GM19239 (cell line): ENCODE measurements around the gene ADGRG7.
"Not testable (repeated sequence)": the region's sequence is repeated elsewhere in the genome, so short reads cannot be mapped to it uniquely, and the experiment has no call there.

Experiments
- DNase-seq: peaks from one replicate; pipeline ENCODE4 v3.0.0; 2011; ENCODE audit warnings: low spot score; ENCODE audit not compliant: insufficient read length
- FAIRE-seq: peaks from 2 replicates; lab custom pipeline; 2011; peaks lifted over from hg19 to GRCh38; lab: Jason Lieb, UNC

ADGRG7 gene

DNA sequence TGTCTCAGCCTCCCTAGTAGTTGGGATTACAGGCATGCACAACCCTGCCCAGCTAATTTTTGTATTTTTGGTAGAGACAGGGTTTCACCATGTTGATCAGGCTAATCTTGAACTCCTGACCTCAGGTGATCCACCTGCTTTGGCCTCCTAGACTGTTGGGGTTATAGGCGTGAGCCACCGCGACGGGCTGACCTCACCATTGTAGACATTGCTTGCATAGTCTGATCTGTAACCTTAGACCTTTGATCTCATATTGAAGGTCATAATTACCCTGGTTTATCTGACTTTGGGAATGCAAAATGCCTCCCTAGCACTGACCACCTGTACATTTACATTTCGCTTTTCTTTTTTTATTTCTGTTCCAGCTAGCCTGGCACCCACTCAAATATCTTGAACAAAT is 31.2 kb downstream of the ADGRG7 start:
- no peak for FAIRE-seq
- no peak for DNase-seq

DNA sequence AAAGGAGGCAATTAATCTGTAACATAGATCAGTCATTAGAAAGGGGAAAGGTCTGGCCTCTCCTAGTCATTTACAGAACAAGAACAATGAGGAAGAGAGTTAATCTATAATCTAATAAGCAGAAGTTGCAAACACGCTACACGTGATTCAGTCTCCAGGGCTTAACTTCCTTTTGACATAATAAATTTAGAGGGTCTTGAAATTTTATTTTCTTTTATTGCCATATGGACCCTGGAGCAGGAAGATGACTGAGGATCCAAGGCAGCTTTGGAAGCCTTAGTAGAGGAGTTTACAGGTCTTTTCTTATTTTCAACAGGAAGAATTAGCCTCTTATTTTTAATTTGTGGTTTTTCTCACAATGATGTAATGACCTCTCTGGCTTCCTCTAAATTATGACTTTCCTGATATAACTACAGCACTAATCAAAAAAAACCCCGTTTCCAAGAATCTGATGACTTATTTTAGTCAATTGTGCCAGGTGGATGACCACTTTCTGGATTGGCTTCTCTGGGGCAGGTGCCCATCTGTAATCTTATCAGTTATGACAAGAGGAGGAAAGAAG is 32.2 kb downstream of the ADGRG7 start:
- FAIRE-seq (peak; percentile 96), DNase-seq (no peak)

DNA sequence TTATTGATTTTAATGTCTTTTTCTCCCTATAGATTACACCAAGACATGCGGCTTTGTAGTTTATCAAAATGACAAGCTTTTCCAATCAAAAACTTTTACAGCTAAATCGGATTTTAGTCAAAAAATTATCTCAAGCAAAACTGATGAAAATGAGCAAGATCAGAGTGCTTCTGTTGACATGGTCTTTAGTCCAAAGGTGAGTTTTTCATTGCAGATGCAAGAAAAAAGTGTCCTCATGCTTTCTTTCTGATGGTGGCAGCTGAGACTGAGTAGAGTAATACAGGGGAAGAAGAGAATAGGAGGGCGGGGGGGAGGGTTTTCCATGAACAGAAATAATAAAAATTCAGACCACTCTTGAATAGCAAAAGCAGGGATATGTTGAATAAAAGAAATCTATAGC is 36.5 kb downstream of the ADGRG7 start:
- FAIRE-seq (no peak), DNase-seq (no peak)

DNA sequence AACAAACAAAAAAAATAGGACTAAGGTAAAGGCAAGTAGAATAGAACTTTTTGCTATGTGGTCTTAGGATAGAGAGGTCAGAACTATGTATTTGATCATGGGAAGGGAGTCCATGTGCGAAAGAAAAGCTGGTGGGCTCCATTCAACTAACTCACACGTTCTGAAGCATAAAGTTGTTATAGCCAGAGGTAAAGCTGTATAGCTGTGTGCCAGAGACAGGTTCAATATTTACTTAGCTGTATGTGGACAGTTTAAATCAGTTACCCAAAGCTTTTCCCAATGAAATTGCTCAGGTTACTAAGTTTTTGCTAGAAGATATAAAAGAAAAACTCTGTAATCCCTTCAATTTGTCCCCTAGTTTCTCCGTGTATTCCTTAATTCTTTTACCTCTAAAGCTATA is 37.8 kb downstream of the ADGRG7 start:
- FAIRE-seq (no peak), DNase-seq (no peak)

DNA sequence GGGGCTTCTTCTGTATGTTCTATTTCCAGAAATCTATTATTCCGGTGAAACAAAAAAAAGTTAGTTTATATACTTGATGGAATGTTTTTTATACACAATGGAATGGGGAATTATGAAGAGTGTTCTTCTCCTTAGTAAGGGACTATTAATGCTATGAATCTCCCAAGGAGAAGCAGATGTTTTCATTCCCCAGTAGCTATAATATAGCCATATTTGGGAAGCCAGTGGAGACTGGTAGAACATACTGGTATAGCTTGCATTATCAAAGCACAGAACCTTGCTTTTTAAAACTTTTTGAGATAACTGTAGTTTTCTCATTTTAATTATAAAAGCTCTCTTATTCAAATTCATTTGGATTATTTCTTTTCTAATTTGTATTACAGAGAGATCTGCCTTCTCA is 38.3 kb downstream of the ADGRG7 start:
- no peak for FAIRE-seq
- no peak for DNase-seq

DNA sequence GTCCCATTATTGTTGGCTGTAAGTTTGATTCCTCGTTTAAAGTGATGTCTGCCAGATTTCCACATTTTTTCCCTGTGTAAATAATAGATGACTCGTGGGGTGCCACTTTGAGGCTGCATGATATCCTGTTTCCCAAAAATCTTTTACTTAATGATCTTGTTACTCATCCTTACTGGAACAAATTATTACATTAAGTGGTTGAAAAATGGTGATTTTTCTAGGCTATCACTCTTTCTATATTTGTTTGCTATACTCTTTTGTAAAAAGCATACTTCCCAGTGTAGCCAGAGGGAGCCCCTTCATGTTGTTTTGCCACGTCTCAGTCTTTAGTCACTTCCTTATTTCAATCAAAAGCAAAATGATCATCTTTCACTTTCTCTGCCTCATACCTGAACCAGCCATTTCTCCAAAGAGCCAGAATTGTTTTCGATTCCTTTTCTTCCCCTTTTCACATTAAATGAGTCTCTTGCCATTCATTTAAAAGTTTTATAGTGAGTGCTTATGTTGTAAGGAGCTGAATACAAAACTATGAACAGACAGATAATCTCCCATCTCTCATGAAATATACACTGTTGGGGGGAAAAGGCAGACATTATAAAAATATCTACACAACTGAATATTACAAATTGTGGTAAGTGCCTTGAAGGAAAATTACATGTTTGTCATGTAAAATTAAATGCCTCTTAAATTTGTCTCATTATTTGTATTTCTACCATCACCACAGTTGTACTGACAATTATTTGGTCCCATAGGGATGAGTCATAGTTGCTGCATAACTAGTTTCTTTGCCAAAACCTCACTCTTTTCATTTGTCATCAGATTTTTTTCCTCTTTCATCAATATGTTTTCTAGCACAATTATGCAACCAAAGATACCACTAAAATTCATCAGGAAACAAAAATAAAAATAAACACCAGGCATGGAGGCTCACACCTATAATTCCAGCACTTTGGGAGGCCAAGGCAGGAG is 41.5 kb downstream of the ADGRG7 start:
- DNase-seq (peak; percentile 27), FAIRE-seq (peak; percentile 98)

DNA sequence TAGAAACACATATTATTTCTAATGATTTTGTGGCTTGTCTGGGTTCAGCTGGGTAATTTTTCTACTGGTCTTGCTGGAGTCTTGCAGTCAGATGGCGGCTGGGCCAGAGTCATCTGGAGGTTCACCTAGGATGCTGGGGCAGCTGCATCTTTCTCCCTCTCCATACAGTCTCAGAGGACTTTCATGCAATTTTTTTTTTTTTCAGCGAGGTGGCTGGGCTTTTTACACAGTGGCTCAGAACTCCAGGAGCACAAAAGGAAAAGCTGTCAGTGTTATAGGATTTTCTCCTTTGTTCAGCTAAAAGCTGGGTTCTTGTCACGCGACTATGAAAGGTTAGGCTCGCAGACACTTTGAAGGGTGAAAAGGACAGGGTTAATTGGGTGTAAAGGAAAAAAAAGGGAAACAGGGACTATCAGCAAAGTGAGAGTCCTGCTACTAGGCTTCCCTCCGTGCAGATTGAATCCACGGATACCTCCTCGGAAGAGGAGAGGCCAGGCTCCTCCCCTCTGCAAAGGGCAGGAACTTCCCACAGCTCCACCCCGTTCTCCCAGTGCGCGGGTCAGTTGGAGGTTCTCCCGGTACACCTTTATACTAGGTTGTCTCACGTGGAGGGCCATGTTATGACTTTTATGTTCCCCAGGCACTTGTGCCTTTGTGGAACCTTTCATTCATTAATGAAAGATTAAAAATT is 44.3 kb downstream of the ADGRG7 start:
- no peak for DNase-seq
- no peak for FAIRE-seq

DNA sequence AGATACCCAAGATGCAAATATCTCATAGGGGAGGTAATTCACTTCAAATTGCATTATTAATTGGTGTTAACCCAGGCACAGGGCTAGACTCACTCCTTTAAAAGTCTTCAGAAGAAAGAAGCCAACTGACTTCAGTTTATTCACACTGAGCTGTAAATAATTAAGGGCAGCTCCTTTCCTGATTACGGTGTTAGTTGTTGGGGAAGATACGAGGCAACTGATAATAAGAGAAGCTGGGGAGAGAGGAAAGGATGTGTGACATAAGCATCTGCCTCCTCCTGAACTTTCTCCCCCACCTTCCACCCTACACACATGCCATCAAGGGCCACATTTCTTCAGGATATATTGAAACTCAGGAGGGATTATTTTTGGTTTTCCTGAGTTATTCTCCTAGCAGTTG is 47.5 kb downstream of the ADGRG7 start:
- FAIRE-seq, result no peak
- no peak for DNase-seq

DNA sequence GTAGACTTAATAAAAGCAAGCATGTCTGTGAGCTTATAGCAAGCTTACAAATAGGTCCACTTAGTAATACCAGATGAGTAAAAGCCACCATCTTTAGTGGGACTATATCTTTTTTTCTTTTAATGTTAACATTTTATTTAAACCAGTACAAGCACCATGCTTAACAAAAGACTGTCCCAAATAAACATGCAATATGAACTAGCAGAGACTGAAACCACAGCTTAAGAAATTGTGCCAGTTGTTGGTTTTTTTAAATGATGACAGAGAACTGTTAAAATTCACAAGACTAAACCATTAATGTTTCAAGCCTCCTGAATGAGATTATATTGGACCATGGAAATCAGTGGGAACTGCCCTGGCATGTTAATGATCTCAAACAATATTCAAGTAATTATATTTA is 51.9 kb downstream of the ADGRG7 start:
- not testable (repeated sequence) for DNase-seq, FAIRE-seq

DNA sequence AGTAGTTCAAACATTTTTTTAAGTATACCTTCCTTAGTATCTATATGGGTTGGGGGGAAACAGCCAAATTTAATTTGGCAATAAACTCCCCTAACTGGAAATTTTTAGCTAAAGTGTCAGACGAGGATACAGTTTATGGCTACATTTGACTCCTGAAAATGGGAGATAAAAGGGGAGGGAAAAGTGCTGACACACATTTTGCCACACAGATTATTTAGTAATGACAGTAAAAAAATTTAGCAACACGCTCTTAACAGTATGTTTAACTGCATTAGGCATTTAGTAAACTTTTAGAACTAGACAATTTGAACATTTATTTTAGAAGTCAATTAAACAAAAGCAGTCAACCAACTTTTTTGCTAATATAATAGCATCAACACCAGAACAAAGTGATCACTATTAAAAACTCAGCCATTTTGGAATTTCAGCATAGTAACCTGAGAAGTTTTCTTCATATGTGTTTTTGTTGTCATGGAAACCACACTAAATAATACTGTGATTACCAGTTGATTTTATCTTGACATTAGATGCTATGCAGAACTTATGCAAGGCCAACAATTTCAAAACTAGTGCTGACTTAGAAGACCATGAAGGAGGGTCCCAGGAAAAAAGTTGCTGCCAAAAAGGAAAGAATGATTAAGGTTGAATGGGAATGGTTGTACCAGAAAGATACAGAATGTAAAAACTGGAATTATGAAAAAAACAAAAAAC is 52.9 kb downstream of the ADGRG7 start:
- no peak for FAIRE-seq
- no peak for DNase-seq

DNA sequence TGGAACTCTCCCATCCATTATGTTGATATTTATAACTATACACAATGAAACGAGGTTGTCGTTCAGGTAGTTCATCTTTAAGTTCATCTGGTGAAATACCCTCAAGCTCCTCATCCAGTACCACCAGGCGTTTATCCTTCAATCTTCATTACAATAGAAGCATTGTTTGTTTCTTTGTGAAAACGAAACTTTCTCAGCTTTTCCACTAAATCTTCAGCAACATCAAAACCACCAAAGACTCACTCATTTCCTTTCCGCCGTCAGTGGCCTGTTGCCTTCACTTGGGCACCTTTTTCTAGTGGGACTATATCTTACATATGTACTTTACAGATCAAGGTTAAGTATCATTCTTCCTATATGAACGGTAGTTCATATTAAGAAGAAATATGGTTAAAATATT is 55.8 kb downstream of the ADGRG7 start:
- DNase-seq (no peak), FAIRE-seq (peak; percentile 80)

DNA sequence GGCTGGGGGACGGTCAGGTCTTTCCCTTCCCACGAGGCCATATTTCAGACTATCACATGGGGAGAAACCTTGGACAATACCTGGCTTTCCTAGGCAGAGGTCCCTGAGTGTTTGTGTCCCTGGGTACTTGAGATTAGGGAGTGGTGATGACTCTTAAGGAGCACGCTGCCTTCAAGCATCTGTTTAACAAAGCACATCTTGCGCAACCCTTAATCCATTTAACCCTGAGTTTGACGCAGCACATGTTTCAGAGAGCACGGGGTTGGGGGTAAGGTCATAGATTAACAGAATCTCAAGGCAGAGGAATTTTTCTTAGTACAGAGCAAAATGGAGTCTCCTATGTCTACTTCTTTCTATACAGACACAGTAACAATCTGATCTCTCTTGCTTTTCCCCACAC is 57.3 kb downstream of the ADGRG7 start:
- DNase-seq, FAIRE-seq: not testable (repeated sequence)

DNA sequence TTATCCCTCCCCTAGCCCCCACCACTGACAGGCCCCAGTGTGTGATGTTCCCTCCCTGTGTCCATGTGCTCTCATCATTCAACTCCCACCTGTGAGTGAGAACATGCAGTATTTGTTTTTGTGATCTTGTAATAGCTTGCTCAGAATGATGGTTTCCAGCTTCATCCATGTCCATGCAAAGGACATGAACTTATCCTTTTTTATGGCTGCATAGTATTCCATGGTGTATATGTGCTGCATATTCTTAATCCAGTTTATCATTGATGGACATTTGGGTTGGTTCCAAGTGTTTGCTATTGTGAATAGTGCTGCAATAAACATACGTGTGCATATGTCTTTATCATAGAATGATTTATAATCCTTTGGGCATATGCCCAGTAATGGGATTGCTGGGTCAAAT is 57.9 kb downstream of the ADGRG7 start:
- FAIRE-seq, DNase-seq: not testable (repeated sequence)

DNA sequence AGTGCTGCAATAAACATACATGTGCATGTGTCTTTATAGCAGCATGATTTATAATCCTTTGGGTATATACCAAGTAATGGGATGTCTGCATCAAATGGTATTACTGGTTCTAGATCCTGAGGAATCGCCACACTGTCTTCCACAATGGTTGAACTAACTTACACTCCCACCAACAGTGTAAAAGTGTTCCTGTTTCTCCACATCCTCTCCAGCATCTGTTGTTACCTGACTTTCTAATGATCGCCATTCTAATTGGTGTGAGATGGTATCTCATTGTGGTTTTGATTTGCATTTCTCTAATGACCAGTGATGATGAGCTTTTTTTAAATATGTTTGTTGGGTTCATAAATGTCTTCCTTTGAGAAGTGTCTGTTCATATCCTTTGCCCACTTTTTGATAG is 61.6 kb downstream of the ADGRG7 start:
- DNase-seq, FAIRE-seq: not testable (repeated sequence)

DNA sequence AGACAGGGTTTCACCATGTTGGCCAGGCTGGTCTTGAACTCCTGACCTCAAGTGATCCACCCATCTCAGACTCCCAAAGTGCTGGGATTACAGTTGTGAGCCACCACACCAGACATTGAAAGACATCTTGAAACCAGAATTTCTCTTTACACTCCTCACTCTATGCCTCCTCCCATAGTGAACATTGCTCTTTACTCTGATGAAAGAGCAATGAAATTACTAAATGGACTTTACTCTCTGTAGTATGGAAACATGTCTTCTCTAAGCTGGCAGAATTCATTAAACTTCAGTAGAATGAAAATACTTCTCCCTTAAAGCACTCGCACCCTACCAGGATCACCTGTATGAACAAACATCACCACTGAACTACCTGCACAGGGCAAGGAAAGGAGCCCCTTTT is 72.1 kb downstream of the ADGRG7 start:
- DNase-seq, result no peak
- no peak for FAIRE-seq

DNA sequence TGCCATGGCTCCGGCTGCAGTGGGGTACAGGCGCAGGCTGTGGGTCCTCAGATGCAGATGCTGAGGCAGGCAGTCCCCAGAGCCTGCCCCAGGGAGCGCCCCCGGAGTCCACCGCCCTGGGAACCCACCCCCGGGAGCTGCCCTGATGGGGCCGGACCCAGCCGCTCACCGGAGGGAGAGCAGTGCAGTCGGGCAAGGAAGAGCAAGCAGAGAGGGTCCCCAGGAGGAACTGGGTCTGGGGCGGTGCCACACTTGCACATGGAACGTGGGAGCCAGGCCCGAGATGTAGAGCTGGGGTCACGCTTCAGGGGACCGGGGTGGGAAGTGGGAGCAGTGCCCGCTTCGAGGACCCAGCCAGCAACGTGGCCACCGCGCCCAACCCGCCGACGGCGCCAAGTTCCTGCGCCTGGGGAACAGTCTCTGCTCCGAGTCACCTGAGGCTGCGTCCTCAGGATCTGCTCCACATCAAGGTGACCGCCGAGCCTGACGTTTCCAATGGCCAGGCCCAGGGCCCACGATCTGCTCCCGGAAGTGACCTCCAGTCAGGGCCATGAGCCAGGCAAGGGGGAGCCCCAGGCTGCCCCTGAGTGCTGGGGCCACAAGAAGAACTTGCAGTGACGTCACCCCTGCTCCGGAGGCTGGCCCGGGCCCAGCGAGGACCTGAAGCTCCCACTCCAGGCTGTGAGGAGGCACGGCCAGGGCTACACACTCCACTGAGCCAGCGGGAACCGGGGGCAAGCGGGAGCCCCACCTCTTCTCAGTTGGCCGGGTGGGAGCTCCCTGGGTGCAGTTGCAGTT is 72.9 kb downstream of the ADGRG7 start:
- FAIRE-seq, result no peak
- DNase-seq, result no peak

DNA sequence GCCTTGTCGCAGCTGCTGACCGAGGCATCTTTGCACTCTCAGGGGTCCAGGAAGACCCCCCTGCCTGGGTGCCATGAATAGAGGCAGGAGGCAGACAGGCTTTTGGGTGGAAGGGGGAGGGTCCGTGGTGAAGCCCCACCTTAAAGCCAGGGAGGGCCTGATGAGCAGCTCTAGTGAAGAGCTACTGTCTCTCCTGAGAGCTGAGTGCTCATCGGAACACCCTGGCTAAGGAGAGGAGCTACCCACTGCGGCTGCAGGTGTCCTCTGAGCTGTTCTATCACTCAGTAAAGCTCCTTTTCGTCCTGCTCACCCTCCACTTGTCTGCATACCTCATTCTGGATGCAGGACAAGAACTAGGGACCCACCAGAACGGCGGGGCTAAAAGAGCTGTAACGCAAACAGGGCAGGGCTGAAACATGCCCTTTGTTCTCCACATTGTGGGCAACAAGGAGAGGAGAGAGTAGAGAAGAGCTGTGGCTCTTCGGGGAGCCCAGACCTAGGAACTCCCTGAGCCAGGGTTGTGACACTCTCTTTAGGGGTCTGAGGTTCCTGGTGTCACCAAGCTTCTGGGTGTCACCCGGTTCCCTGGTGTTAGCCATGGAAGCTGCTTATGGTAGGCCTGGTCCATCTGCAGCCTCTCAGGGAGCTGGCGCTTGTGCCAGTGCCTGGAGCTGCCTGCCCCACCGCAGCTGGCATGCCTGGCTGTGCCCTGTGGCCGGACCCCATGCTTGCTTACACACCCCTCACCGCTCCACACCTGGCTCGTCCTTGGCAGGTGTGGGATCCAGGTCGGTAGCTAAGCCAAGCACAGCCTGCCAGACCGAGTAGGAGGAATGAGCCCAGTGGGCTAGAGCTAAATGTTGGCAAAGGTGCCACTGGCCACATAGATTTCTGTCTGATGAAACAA is 73.7 kb downstream of the ADGRG7 start:
- DNase-seq (no peak), FAIRE-seq (no peak)

DNA sequence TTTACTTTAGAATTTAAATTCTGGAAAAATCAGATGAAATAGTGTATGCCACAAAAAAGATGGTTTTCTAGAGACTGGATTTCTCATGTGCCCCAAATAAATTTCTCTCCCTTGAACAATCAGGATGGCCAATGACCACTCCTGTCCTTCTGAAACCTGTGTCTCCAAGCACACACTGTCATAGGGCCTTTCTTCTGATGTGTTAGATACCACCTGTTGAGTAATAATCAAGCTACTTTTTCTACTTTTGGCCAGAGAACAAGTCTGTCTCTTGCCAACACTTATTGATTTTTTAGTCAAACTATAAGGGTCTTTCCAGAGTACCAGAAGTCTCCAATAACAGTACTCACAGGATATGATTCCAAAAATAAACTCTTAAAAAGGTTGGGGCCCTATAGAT is 83.8 kb downstream of the ADGRG7 start:
- FAIRE-seq, result no peak
- DNase-seq, result no peak

DNA sequence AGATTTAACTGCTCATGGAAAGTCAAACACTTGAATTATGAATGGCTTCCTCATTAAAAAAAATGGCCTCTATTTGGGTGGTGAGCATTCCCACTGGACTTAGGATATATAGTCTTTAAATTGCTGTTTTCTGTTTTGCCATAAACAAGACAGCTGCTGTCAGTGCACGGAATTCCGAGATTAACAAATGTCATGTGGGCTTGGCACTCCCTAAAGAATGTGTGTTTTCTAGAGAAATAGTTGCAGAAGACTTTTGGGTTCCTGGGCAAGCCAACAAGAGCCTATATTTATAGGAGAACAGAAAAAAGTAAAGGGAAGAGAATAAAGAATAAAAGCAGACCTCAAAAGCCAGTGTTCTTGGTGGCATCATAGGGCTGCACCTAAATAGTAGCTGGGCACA is 86.3 kb downstream of the ADGRG7 start:
- DNase-seq, result no peak
- FAIRE-seq, result no peak
